ENCODE results near the gene INPP4B.
"Not testable (repeated sequence)": the region's sequence is repeated elsewhere in the genome, so short reads cannot be mapped to it uniquely, and the experiment has no call there.

INPP4B gene

DNA sequence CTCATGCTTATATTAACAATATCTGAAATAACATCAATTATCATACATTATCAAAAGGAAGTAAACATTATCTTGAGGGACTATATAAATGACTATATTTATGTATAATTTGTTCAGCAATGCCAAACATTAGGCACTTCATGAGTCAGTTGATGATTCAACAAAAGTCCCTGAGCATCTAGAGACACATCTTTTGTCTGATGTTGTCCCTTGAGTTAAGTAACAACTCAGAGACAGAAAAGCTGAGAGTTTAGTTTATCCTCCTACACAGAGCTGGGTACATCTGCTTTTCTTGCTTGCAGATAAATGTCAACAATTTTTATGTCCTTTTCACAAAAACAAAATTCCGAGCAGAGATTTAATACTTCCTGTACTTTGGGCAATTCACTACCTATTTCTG is 311.1 kb downstream of the INPP4B start:
- no peak for DNase-seq

DNA sequence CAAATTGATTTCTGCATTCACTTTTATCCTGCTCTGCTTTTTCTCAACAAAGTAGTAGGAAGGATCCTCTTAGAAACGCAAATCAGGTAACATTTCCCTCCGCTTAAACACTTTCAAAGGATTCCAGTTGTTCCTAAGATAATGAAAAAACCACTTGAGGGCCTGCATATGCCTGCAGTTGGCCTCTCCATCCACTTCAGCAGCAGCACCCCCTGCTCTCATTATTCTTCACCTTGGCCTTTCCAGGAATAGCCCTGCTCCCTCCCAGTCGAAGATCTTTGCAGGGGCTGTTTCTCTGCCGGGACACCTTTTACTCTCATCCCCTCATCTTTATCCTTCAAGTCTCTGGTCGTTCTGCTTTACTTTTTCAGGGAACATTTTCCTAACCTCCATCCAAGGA is 314.0 kb downstream of the INPP4B start:
- no peak for DNase-seq

DNA sequence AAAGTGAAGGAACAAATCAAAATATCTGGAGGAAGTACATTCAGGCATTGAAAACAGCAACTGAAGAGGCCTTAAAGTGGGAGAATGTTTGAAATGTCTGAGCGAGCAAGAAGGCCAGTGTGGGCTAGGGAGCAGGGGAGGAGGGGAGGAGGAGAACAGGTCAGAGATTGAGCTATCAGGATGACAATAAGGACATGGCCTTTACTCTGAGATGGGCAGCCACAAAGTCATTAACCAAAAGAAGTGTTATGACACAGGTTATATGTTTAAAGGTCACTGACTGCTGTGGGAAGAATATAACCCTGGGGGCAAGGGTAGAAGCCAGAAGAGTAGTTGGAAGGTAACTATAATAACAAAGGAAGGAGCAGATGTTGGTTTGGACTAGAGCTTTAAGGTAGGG is 315.4 kb downstream of the INPP4B start:
- no peak for DNase-seq

DNA sequence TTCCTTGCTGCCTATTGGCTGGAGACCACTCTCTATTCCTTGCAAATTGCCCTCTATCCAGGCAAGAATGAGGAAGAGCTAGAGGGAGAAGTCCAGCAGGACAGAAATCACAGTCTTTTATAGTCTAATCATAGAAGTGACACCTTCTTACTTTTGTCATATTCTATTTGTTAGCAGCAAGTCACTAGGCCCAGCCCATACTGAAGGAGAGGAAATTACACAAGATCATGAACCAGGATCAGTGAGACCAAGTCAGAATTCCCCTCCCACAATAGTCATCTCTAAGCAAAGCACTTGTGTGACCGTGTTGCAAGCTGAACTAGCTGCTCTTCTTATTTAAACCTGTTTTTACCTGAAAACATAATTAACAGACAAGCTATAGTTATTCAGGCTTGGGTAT is 317.7 kb downstream of the INPP4B start:
- DNase-seq: no peak

DNA sequence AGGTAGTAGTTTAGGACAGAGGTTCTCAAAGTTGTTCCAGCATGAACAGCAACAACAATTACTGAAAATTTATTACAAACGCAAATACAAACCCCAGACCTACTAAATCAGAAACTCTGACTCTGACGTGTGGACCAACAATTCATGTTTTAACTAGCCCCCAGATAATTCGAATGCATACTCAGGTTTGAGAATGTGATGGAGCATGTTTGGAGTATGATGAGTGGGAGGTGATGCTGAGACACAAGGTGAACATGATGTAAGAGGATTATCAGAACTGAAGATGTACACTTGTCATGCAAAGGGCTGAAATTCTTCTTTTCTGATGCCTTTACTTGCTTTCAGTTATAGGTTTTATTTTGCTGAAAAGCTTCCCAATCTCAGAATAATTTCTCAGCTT is 323.0 kb downstream of the INPP4B start:
- no peak for DNase-seq

DNA sequence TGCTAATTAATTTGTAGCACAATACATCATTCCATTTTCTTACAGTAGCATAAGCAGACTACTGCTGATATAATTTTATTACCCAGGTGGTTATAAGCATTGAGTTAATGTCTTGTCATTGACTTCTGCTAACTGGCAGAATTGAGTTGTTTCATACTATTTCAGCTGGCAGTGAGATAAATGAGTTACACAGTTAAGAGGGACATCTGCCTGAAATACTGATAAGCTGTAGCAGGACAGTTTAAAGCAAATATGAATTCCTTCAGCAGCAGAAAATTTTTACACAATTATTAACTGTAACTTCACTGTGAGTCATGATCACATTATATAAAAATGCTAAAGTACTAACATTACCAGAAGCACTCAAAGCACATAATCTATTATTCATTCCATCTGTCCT is 326.8 kb downstream of the INPP4B start:
- DNase-seq: no peak

DNA sequence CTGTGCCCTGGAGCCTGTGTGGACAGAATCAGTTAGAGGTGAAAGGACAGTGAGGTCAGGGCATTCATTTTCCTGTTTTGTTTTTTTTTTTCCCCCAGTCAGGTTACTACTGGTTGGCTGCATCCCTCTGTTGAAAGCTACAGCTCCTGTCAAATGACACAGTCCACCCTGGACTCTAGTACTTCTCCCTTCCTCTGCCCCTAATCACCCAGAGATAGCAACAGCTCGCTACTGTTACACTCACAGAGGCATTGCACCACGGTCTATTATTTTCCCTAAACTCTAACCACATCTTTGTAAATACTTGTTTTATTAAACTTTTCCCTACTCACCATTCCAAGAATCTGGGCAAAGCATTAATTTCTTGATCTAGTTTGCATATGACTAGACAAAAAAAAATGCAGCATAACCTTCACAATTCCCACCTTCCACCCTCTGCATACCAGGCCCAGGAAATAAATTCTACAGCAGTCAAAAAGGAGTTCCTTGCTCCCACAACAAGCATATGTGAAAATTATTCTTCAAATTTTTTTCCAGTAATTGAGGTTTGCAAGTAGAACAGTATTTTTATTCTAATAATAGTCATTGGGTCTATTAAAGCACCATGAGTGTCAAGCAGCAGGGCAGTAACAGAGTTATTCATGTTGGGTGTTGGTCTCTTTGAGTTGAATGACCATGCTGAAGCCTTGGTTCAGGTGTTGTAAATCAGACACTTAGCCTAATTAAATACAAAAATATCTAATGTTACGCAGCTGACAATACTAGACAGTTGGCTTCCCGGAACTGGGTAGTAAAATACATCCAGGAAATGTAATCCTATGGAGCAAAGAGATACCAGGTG is 329.2 kb downstream of the INPP4B start:
- DNase-seq: no peak

DNA sequence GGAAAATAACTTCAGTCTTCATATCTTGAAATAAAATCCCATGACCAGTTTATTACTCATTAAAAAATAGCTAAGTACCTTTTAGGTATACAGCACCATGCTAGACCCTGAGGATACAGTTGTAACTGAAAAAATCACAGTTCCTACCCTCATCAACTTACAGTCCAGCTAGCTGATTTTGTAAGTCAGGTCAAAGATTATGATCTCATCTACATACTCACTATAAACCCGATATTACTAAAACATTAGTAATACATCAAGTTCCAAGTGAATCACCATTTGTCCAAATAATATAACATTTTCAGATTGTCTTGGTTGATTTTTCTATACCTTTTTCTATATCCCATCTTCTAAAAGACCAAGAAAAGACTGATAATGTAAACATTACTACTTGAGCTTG is 333.9 kb downstream of the INPP4B start:
- DNase-seq: no peak

DNA sequence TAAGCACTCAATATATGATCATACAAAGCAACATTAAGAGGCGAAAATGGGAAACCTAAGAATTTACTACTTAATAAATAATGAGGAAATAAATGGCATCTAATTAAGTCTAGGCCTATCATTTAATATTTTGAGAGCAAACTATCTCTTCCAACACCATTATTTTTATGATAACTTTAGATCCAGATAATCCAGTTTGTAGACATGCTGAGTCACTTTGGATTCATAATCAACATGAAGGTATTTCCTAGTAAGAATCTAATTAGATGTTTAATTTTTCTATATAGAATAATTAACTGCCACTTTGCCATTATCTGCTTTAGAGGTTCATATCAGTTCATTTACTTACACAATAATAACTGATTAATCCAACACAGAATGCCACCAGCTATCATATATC is 336.2 kb downstream of the INPP4B start:
- DNase-seq: no peak

DNA sequence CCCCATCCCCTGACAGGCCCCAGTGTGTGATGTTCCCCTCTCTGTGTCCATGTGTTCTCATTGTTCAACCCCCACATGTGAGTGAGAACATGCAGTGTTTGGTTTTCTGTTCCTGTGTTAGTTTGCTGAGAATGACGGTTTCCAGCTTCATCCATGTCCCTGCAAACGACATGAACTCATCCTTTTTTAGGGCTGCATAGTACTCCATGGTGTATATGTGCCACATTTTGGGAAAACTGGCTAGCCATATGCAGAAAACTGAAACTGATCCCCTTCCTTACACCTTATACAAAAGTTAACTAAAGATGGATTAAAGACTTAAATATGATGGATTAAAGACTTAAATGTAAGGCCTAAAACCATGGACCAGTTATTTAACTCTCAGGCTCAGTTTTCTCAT is 336.7 kb downstream of the INPP4B start:
- not testable (repeated sequence) for DNase-seq

DNA sequence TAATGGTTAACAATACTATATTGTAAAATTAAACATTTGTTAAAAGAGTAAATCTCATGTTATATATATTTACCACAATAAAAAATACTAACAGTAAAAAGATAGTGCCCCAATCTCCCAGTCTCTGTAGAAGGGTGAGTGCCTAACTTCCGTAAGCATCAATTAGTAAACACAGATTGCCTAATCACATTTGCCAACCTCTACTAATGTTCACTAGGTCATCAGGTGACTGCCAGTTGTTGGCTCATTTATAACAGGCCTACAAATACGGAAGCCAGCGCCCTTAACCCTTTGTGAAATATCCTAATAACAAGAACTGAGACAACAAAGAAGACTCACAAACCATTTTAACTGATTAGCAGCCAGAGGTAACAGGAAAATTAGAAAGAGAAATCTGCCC is 345.1 kb downstream of the INPP4B start:
- DNase-seq: no peak

DNA sequence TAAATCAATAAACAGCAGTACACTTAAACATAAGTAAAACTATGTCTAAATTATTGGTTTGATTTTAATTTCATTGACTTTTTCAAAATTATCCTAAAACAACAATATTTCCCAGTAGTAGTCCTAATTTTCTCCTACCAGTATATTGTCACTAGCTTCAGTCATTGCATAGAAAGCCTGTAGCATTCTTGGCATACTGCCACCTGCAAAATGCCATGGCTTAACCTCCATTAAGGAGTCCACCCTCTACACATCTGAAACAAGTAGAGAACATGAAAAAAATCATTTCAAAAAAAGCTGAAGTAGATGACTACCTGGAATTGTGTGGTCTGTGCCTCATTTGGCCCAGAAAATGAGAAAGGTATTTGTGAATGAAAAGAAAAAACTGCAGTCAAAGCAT is 348.5 kb downstream of the INPP4B start:
- no peak for DNase-seq

DNA sequence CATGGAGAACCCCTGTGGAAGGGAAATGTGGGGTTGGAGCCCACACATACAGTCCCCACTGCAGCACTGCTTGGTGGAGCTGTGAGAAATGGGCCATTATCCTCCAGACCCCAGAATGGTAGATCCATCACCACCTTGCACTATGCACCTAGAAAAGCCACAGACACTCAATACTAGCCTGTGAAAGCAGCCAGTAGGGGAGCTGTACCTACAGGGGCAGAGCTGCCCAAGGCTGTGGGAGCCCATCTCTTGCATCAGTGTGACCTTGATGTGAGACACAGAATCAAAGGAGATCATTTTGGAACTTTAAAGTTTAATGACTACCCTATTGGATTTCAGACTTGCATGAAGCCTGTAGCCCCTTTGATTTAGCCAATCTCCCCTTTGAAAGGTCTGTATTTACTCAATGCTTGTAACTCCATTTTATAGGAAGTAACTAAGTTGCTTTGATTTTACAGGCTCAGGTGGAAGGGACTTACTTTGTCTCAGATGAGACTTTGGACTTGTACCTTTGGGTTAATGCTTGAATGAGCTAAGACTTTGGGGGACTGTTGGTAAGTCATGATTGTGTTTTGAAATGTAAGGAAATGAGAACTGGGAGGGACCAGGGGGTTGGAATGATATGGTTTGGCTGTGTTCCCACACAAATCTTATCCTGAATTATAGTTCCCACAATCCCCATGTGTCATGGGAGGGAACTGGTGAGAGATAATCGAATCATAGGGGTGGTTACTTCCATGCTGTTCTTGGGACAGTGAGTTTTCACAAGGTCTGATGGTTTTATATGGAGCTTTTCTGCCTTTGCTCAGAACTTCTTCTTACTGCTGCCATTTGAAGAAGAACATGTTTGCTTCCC is 352.6 kb downstream of the INPP4B start:
- DNase-seq: no peak

DNA sequence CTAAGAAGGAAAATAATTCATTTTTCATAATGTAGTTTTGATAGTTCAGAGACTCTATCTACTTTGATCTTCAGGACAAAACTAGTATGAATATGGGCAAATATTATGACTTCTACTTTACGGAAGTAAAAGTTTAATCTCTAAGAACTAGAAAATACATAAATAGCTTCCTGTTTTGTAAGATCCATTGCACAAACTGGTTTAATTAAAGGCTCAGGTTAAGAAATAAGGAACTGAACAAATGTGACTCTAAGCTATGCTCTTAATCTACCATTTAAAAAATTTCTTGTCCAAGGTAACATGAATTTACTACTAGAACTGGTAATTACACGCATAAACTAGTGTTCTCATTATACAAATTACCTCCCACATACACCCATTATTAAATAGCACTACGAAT is 360.6 kb downstream of the INPP4B start:
- no peak for DNase-seq

DNA sequence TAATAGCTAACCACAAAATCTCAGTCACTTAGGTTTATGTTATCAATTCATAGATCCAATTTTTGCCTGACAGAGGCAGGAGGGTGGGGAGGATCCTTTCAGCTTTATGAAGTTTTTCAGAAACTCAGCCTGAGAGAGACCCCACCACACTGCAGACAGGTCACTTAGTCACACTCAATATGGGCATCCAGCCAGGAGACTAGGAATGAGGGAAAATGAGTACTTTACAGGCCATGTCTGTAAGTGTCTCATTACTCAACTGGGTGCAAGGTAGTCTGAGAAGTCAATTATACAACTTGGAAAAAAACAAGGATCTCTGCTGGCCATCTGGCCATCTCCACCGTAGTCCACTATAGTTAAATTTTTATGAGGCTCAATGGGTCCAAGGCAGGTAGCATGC is 365.9 kb downstream of the INPP4B start:
- no peak for DNase-seq

DNA sequence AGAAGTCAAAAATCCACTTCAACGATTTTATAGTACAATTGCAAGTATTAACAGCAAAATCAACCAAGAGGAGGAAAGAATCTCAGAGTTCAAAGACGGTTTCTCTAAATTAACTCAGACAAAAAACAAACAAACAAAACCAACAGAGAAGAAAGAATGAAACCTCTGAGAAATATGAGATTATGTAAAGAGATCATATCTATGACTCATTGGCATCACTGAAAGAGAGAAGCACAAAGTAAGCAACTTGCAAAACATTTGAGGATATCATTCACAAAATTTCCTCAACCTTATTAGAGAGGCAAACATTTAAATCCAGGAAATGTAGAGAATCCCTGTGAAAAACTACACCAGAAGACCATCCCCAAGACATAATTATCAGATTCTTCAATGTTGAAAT is 370.4 kb downstream of the INPP4B start:
- no peak for DNase-seq

DNA sequence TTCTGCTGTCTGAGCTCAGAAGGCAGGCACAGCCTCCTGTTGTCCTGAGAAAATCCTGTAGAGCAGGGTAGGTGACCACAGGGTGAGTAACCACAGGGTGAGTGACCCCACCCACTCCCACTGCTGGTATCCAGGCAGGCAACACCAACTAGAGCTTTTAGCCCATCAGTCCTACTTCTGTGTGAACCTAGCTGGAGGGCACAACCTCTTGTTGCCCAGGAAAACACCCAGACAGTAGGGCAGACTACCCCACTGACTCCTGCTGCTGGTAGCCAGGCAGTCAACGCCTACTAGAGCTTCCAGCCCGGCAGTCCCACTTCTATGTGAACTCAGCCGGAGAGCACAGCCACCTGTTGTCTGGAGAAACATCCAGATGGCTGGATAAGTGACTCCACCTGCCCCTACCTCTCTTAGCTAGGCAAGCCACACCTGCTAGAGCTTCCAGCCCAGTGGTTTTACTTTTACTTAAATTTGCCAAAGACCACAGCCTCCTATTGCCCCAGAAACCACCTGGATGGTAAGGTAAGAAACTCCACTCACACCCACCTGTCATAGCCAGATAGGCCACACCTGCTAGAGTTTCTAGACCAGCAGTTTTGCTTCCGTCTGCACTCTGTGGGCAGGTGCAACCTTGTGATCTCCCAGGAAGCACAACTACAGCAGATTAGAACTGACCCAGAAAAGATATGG is 371.6 kb downstream of the INPP4B start:
- DNase-seq: no peak

DNA sequence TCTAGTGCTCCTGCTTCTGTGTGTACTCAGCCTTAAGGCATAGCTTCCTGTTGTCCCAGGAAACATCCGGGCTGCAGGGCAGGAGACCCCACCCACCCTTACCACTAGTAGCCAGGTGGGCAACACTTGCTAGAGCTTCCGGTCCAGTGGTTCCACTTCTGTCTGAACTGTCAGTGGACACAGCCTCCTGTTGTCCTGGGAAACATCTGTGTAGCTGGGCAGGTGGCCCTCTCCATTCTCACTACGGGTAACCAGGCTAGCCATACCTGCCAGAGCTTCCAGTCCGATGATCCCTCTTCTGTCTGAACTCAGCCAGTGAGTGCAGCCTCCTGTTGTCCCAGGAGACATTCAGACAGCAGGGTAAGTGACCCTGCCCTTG is 372.2 kb downstream of the INPP4B start:
- DNase-seq: no peak

DNA sequence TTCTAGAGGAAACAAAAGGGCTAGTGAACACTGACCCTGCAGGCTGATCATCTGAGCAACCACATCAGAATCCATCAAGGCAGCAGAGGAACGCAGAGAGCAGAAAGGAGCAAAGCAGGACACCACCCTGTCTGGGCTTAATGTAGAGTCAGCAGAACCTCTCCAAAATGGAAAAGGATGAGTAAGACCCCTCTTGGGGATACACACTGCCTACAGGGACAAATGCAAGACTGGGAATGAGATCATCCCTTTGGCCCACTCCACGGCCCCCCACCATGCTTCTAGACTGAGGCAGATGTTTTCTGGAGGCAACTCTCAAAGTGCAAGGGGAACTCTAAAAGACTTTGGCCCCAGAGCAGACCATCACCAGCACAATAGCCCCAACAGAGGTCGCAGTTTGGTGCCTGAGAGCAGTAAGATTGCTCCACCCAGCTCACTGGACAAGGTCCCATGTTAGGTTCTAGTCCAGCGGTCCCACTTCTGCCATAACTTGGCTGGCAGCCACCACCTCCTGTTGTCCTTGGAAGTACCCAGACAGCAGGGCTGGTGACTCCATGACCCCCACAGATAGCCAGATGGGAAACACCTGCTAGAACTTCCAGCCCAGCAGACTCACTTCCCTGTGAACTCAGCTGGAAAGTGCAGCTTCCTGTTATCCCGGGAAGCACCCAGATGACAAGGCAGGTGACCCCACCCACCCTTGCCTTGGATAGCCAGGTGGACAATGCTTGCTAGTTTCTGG is 372.7 kb downstream of the INPP4B start:
- no peak for DNase-seq

DNA sequence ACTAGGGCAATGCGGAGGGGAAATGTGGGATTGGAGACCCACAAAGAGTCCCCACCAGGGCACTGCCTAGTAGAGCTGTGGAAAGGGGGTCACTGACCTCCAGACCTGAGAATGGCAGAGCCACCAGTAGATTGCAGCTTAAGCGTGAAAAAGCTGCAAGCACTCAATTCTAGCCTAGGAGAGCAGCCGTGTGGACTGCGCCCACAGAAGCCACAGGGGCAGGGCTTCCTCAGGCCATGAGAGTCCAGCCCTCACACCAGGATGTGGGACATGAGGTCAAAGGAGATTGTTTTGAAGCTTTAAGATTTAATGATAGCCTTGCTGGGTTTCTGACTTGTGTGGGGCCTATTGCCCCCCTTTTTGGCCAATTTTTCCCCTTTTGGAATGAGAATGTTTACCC is 379.0 kb downstream of the INPP4B start:
- no peak for DNase-seq

DNA sequence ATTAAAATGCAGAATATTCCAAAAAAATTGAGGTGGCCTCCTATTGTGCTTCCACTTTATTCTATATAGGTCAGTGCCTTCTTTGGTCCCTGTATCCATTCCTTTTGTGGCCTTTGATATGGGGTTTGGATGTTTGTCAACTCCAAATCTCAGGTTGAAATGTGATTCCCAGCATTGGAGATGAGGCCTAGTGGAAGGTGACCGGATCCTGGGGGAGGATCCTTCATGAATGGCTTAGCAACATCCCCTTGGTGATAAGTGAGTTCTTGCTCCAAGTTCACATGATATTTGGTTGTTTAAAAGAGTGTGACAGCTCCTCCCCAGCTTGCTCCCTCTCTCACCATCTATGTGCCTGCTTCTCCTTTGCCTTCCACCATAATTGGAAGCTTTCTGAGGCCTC is 380.6 kb downstream of the INPP4B start:
- no peak for DNase-seq

DNA sequence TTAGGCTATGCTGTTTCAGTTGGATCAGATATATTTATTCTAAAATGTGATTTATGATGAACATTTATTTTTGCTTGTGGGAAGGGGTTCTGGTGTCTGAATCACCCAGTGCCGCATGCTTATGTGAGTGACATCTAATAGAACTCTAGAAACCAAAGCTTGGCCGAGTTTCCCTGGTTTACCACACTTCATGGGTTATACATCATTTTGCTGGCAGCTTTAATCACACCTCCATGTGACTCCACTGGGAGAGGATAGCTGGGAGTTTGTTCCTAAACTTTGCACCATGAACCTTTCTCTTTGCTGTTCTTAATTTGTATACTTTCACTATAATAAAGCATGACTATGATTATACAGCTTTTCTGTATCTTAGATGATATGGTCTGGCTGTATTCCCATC is 382.9 kb downstream of the INPP4B start:
- DNase-seq: no peak
